Activated B cell treated with CpG ODN at 0.5 μM for 24 hours (primary cell): ENCODE results near the gene RAB33A. TPM values are rescaled to one million over a fixed set of nuclear protein-coding genes. Genes with fewer than 3 reads are reported as not detected.

Source experiments
- ATAC-seq: fragments of 200-7000 bp; cut with Tn5 transposase; one replicate; pipeline ENCODE4 v1.10.0; 2021; ENCODE audit warnings: low read depth, mild to moderate bottlenecking, moderate library complexity
- CTCF ChIA-PET: fragments of 350-600 bp; sonication (Branson Sonifier 250); formaldehyde crosslinking; loops from one replicate; lab custom pipeline; 2021; ENCODE audit warnings: antibody characterized with exemption; lab: Charles Lee
- POLR2A ChIA-PET: fragments of 350-600 bp; sonication (Branson Sonifier 250); formaldehyde crosslinking; loops from one replicate; lab custom pipeline; 2021; ENCODE audit warnings: antibody characterized with exemption; lab: Charles Lee
- DNase-seq: peaks from one replicate; pipeline ENCODE4 v3.0.0; 2022
- H3K27ac Mint-ChIP-seq: one replicate; pipeline ENCODE4 v1.8.0; 2020; ENCODE audit warnings: mixed read lengths
- H3K27me3 Mint-ChIP-seq: one replicate; pipeline ENCODE4 v1.8.0; 2021; ENCODE audit warnings: mixed read lengths
- H3K36me3 Mint-ChIP-seq: one replicate; pipeline ENCODE4 v1.8.0; 2021; ENCODE audit warnings: low read depth, mixed read lengths
- H3K4me1 Mint-ChIP-seq: one replicate; pipeline ENCODE4 v1.8.0; 2021; ENCODE audit warnings: mixed read lengths
- H3K4me3 Mint-ChIP-seq: one replicate; pipeline ENCODE4 v1.8.0; 2020; ENCODE audit warnings: mild to moderate bottlenecking, mixed read lengths
- H3K9me3 Mint-ChIP-seq: one replicate; pipeline ENCODE4 v1.8.0; 2020; ENCODE audit warnings: mixed read lengths
- CTCF ChIP-seq: fragments of 200-600 bp; IDR thresholded peaks from one replicate; pipeline ENCODE4 v1.8.0; 2022; ENCODE audit warnings: antibody characterized with exemption, mild to moderate bottlenecking
- intact Hi-C: fragments of 100-400 bp; cut with micrococcal nuclease; formaldehyde crosslinking; loops from one replicate; pipeline ENCODE4 v1.15.1; 2024
- total RNA-seq: library from RNA; stranded (reverse); gene quantifications from 2 replicates; pipeline ENCODE4 v1.2.3, GENCODE V29; 2022

RAB33A gene
- total RNA-seq, 1 donor from 2014 or later = 6.9 TPM

- Mint-ChIP-seq H3K4me3 (peak overlapping the region; percentile 32), H3K9me3 (no peaks in the 10 kb centered on the region), H3K27ac (peak overlapping the region; percentile 18), H3K36me3 (peaks cover 5% of the 10 kb centered on the region), H3K27me3 (no peaks in the 10 kb centered on the region), H3K4me1 (peaks cover 67% of the 10 kb centered on the region)
- POLR2A ChIA-PET = interaction anchor here (3.3 kb wide), 1 partner anchor 9 kb away, joined by 15 read pairs; the partner anchor contains the start of gene AIFM1
- CTCF ChIA-PET = no interaction called here
- intact Hi-C loops = loop anchor here (5.0 kb wide), 1 partner anchor 403 kb away; no protein-coding TSS in a partner anchor
- ATAC-seq (no peak), DNase-seq (no peak)
- TF ChIP-seq CTCF = no peak
Observed at GRCh38 chrX:130174937-130175336, 3.2 kb downstream of the RAB33A start.

- CTCF ChIA-PET = interaction anchor here (1.0 to 2.1 kb wide), 4 partner anchors 11 to 115 kb away, joined by 3 to 12 read pairs (median 4); partner anchors contain the start of gene AIFM1
- POLR2A ChIA-PET = interaction anchor here (0.6 to 3.3 kb wide), 5 partner anchors 10 to 96 kb away, joined by 3 to 15 read pairs (median 4); partner anchors contain the start of gene AIFM1
- Mint-ChIP-seq H3K9me3 (no peaks in the 10 kb centered on the region), H3K36me3 (peaks cover 5% of the 10 kb centered on the region), H3K4me3 (no peak overlapping the region), H3K27me3 (no peaks in the 10 kb centered on the region), H3K27ac (peak overlapping the region; percentile 85), H3K4me1 (peaks cover 59% of the 10 kb centered on the region)
- intact Hi-C loops = loop anchor here (1.0 kb wide), 1 partner anchor 11 kb away; the partner anchor contains the start of gene AIFM1
- no peak for TF ChIP-seq CTCF
- no peak for DNase-seq
- peak; percentile 79 for ATAC-seq
Observed at GRCh38 chrX:130176354-130176776, 4.6 kb downstream of the RAB33A start.

GRCh38 chrX:130176942-130177341, 5.2 kb downstream of the RAB33A start:
- peak overlapping the region; percentile 85 for H3K27ac Mint-ChIP-seq
- peaks cover 5% of the 10 kb centered on the region for H3K36me3 Mint-ChIP-seq
- H3K4me3 Mint-ChIP-seq = no peak overlapping the region
- CTCF ChIA-PET = interaction anchor here (1.0 to 2.1 kb wide), 3 partner anchors 11 to 56 kb away, joined by 3 to 12 read pairs (median 5); partner anchors contain the start of gene AIFM1
- intact Hi-C loops = loop anchor here (1.0 kb wide), 1 partner anchor 12 kb away; the partner anchor contains the start of gene AIFM1
- no peak for DNase-seq
- no peaks in the 10 kb centered on the region for H3K27me3 Mint-ChIP-seq
- TF ChIP-seq CTCF = no peak
- ATAC-seq = no peak
- H3K4me1 Mint-ChIP-seq = peaks cover 59% of the 10 kb centered on the region
- H3K9me3 Mint-ChIP-seq = no peaks in the 10 kb centered on the region
- POLR2A ChIA-PET = interaction anchor here (1.0 to 3.3 kb wide), 3 partner anchors 11 to 97 kb away, joined by 3 to 15 read pairs (median 4); partner anchors contain the start of gene AIFM1

- Mint-ChIP-seq H3K27ac (no peak overlapping the region), H3K27me3 (no peaks in the 10 kb centered on the region), H3K9me3 (no peaks in the 10 kb centered on the region), H3K4me3 (no peak overlapping the region), H3K36me3 (peaks cover 5% of the 10 kb centered on the region), H3K4me1 (peaks cover 44% of the 10 kb centered on the region)
- intact Hi-C loops = no loop called here
- ChIA-PET CTCF (no interaction called here), POLR2A (interaction anchor here (0.7 to 1.2 kb wide), 2 partner anchors 226 to 454 kb away, joined by 3 read pairs; no protein-coding TSS in a partner anchor)
- no peak for ATAC-seq
- no peak for TF ChIP-seq CTCF
- no peak for DNase-seq
Observed at GRCh38 chrX:130179170-130179569, 7.4 kb downstream of the RAB33A start.

- TF ChIP-seq CTCF = no peak
- Mint-ChIP-seq H3K27ac (no peak overlapping the region), H3K36me3 (peaks cover 5% of the 10 kb centered on the region), H3K9me3 (no peaks in the 10 kb centered on the region), H3K4me1 (peaks cover 42% of the 10 kb centered on the region), H3K4me3 (no peak overlapping the region), H3K27me3 (no peaks in the 10 kb centered on the region)
- intact Hi-C loops = no loop called here
- ChIA-PET CTCF (no interaction called here), POLR2A (interaction anchor here (0.7 to 1.0 kb wide), 2 partner anchors 14 to 453 kb away, joined by 3 read pairs; partner anchors contain the start of gene AIFM1)
- ATAC-seq = no peak
- no peak for DNase-seq
Observed at GRCh38 chrX:130179579-130180215, 7.9 kb downstream of the RAB33A start.
